IMR-90 (cell line): ENCODE data around the gene PTPN23. TPM values are rescaled to one million over a fixed set of nuclear protein-coding genes. Genes with fewer than 3 reads are reported as not detected.

ENCODE experiments used
- ATAC-seq: fragments of 200-7000 bp; cut with Tn5 transposase; 2 replicates; pipeline ENCODE4 v1.9.1; 2020; ENCODE audit warnings: low read depth, mild to moderate bottlenecking, moderate library complexity
- BruUV-seq: library from RNA; stranded (reverse); fragments of 400-500 nt; replicated peaks from 2 replicates; lab custom pipeline; 2021; lab: Mats Ljungman, UMichigan
- CTCF ChIA-PET: fragments of 300-600 bp; formaldehyde crosslinking; extraction: SDS; loops from one replicate; lab custom pipeline; 2021; ENCODE audit warnings: antibody characterized with exemption; lab: Yijun Ruan, JAX
- POLR2A ChIA-PET: fragments of 300-600 bp; sonication (Branson Sonifier 250); formaldehyde crosslinking; loops from one replicate; lab custom pipeline; 2022; ENCODE audit warnings: antibody characterized with exemption; ENCODE audit not compliant: unreplicated experiment; lab: Charles Lee
- DNase-seq: peaks from one replicate; pipeline ENCODE4 v3.0.0; 2013
- H2AFZ ChIP-seq: replicated peaks from 2 replicates; pipeline ENCODE3; 2013; ENCODE audit warnings: low read length, mild to moderate bottlenecking; ENCODE audit not compliant: poor library complexity
- H2AK5ac ChIP-seq: 2 replicates; pipeline ENCODE4 v1.6.1; 2013; ENCODE audit warnings: low read depth, low read length, inconsistent platforms
- H2AK9ac ChIP-seq: replicated peaks from 2 replicates; pipeline ENCODE3; 2013; ENCODE audit warnings: mild to moderate bottlenecking, low read depth, low read length, moderate library complexity; ENCODE audit not compliant: poor library complexity
- H2BK120ac ChIP-seq: 2 replicates; pipeline ENCODE4 v1.6.1; 2013; ENCODE audit warnings: low read depth, low read length, inconsistent platforms
- H2BK15ac ChIP-seq: 3 replicates; pipeline ENCODE4 v1.6.1; 2013; ENCODE audit warnings: low read depth, low read length, inconsistent platforms
- H2BK20ac ChIP-seq: 2 replicates; pipeline ENCODE4 v1.6.1; 2013; ENCODE audit warnings: low read depth, mild to moderate bottlenecking, inconsistent platforms, low read length, moderate library complexity
- H2BK5ac ChIP-seq: 2 replicates; pipeline ENCODE4 v1.6.1; 2013; ENCODE audit warnings: mild to moderate bottlenecking, low read depth, low read length, inconsistent platforms; ENCODE audit not compliant: poor library complexity, severe bottlenecking
- H3K14ac ChIP-seq: replicated peaks from 2 replicates; pipeline ENCODE4 v1.6.1; 2013; ENCODE audit warnings: low read depth, low read length, inconsistent platforms
- H3K18ac ChIP-seq: 2 replicates; pipeline ENCODE4 v1.6.1; 2013; ENCODE audit warnings: low read depth, low read length, control low read depth
- H3K23ac ChIP-seq: 2 replicates; pipeline ENCODE4 v1.6.1; 2013; ENCODE audit warnings: low read depth, low read length, inconsistent platforms
- H3K27ac ChIP-seq: 2 replicates; pipeline ENCODE4 v1.5.1; 2013; ENCODE audit warnings: mild to moderate bottlenecking, control low read depth, low read length; ENCODE audit not compliant: insufficient read depth
- H3K27me3 ChIP-seq: 2 replicates; pipeline ENCODE4 v1.6.1; 2013; ENCODE audit warnings: low read length; ENCODE audit not compliant: control insufficient read depth, insufficient read depth
- H3K36me3 ChIP-seq: 2 replicates; pipeline ENCODE4 v1.6.1; 2013; ENCODE audit warnings: low read length, mixed read lengths; ENCODE audit not compliant: control insufficient read depth, insufficient read depth
- H3K4ac ChIP-seq: 2 replicates; pipeline ENCODE4 v1.6.1; 2013; ENCODE audit warnings: low read depth, low read length, inconsistent platforms
- H3K4me1 ChIP-seq: 2 replicates; pipeline ENCODE4 v1.6.1; 2013; ENCODE audit warnings: low read length, mixed read lengths; ENCODE audit not compliant: control insufficient read depth, insufficient read depth
- H3K4me2 ChIP-seq: 2 replicates; pipeline ENCODE4 v1.6.1; 2013; ENCODE audit warnings: low read depth, mild to moderate bottlenecking, control low read depth, low read length, moderate library complexity
- H3K4me3 ChIP-seq: 2 replicates; pipeline ENCODE4 v1.5.1; 2013; ENCODE audit warnings: low read depth, mild to moderate bottlenecking, control low read depth, low read length, moderate library complexity; ENCODE audit not compliant: insufficient read depth
- H3K56ac ChIP-seq: 2 replicates; pipeline ENCODE4 v1.6.1; 2013; ENCODE audit warnings: low read length, inconsistent platforms; ENCODE audit not compliant: insufficient read depth; ENCODE audit errors: extremely low read depth
- H3K79me1 ChIP-seq, 2 experiments: 2 replicates each; pipeline ENCODE4 v1.6.1; 2013; ENCODE audit warnings: low read length in 2 of 2, inconsistent platforms in 1 of 2, low read depth in 1 of 2
- H3K9ac ChIP-seq: 2 replicates; pipeline ENCODE4 v1.6.1; 2013; ENCODE audit warnings: low read depth, low read length, control low read depth
- H3K9me1 ChIP-seq: 2 replicates; pipeline ENCODE4 v1.6.1; 2013; ENCODE audit warnings: low read length, inconsistent platforms; ENCODE audit not compliant: insufficient read depth
- H3K9me3 ChIP-seq: 2 replicates; pipeline ENCODE4 v1.6.1; 2013; ENCODE audit warnings: low read length; ENCODE audit not compliant: control insufficient read depth, insufficient read depth
- H4K20me1 ChIP-seq: 2 replicates; pipeline ENCODE4 v1.6.1; 2013; ENCODE audit warnings: low read length, inconsistent platforms; ENCODE audit not compliant: insufficient read depth
- H4K5ac ChIP-seq: 2 replicates; pipeline ENCODE4 v1.6.1; 2013; ENCODE audit warnings: mild to moderate bottlenecking, low read depth, low read length, control low read depth
- H4K8ac ChIP-seq, 2 experiments: 2 replicates each; pipeline ENCODE4 v1.6.1; 2013; ENCODE audit warnings: low read depth in 2 of 2, low read length in 2 of 2, control low read depth in 1 of 2, inconsistent platforms in 1 of 2
- H4K91ac ChIP-seq: 2 replicates; pipeline ENCODE4 v1.6.1; 2013; ENCODE audit warnings: low read depth, low read length, inconsistent platforms; ENCODE audit not compliant: insufficient read depth
- BHLHE40 ChIP-seq: fragments of 150-350 bp; IDR thresholded peaks from 2 replicates; pipeline ENCODE4 v1.6.1; 2016; ENCODE audit warnings: mild to moderate bottlenecking, low read depth, low read length
- CEBPB ChIP-seq: IDR thresholded peaks from 2 replicates; pipeline ENCODE4 v1.6.1; 2012; ENCODE audit warnings: low read depth, low read length, improper control_type of control experiment
- CHD1 ChIP-seq: IDR thresholded peaks from 2 replicates; pipeline ENCODE4 v1.6.1; 2012; ENCODE audit warnings: low read depth, low read length, improper control_type of control experiment
- CTCF ChIP-seq: conservative IDR thresholded peaks from 2 replicates; pipeline ENCODE4 v1.5.1; 2012; ENCODE audit warnings: mild to moderate bottlenecking, low read depth, low read length, improper control_type of control experiment
- ELK1 ChIP-seq: fragments of 150-350 bp; IDR thresholded peaks from 2 replicates; pipeline ENCODE4 v1.6.1; 2016; ENCODE audit warnings: low read depth, mild to moderate bottlenecking, low read length, moderate library complexity, borderline replicate concordance
- FOS ChIP-seq: fragments of 150-350 bp; IDR thresholded peaks from 2 replicates; pipeline ENCODE4 v1.6.1; 2016; ENCODE audit warnings: low read depth, low read length
- MAFK ChIP-seq: IDR thresholded peaks from 2 replicates; pipeline ENCODE4 v1.6.1; 2012; ENCODE audit warnings: low read depth, low read length, improper control_type of control experiment
- MAZ ChIP-seq: IDR thresholded peaks from 2 replicates; pipeline ENCODE4 v1.6.1; 2012; ENCODE audit warnings: low read depth, mild to moderate bottlenecking, low read length, improper control_type of control experiment, moderate library complexity, borderline replicate concordance
- MXI1 ChIP-seq: IDR thresholded peaks from 2 replicates; pipeline ENCODE4 v1.6.1; 2012; ENCODE audit warnings: low read depth, mild to moderate bottlenecking, low read length, moderate library complexity, borderline replicate concordance
- NFE2L2 ChIP-seq: fragments of 150-350 bp; IDR thresholded peaks from 2 replicates; pipeline ENCODE4 v1.6.1; 2016; ENCODE audit warnings: low read depth, mild to moderate bottlenecking, low read length
- POLR2A ChIP-seq: IDR thresholded peaks from 2 replicates; pipeline ENCODE4 v1.6.1; 2012; ENCODE audit warnings: mild to moderate bottlenecking, low read depth, low read length
- RAD21 ChIP-seq: IDR thresholded peaks from 2 replicates; pipeline ENCODE4 v1.6.1; 2012; ENCODE audit warnings: low read length, improper control_type of control experiment
- RCOR1 ChIP-seq: IDR thresholded peaks from 2 replicates; pipeline ENCODE4 v1.6.1; 2012; ENCODE audit warnings: mild to moderate bottlenecking, low read length, improper control_type of control experiment; ENCODE audit not compliant: insufficient replicate concordance
- SMC3 ChIP-seq: fragments of 150-350 bp; IDR thresholded peaks from 2 replicates; pipeline ENCODE4 v1.6.1; 2016; ENCODE audit warnings: low read depth, mild to moderate bottlenecking, antibody characterized with exemption, low read length, moderate library complexity
- USF2 ChIP-seq: fragments of 150-350 bp; IDR thresholded peaks from 2 replicates; pipeline ENCODE4 v1.6.1; 2017; ENCODE audit warnings: mild to moderate bottlenecking, antibody characterized with exemption, low read length, low read depth
- WGBS, 2 experiments: methylation state at CpG; one replicate each; pipeline versions ENCODE4 v1.1.5 to v1.1.7; 2013; ENCODE audit warnings: missing lambda C conversion rate in 2 of 2; ENCODE audit not compliant: insufficient read length in 1 of 2; ENCODE audit errors: extremely low coverage in 2 of 2; 5-methylcytosine and 5-hydroxymethylcytosine counted together
- dilution Hi-C: fragments of 300-500 bp; cut with HindIII; formaldehyde crosslinking; loops from one replicate; pipeline ENCODE4 v1.14.3; 2018; ENCODE audit warnings: low sequenced_read_pairs; ENCODE audit not compliant: unreplicated experiment
- in situ Hi-C: fragments of 300-500 bp; cut with MboI; formaldehyde crosslinking; loops from 3 replicates; pipeline ENCODE4 v1.14.3; 2019; ENCODE audit warnings: low sequenced_read_pairs, inconsistent platforms, mixed read lengths
- intact Hi-C: fragments of 100-400 bp; cut with micrococcal nuclease; formaldehyde crosslinking; loops from 2 replicates; pipeline ENCODE4 v1.10.0; 2022
- polyA plus RNA-seq, 3 experiments: library from polyadenylated mRNA; depleted of rRNA; stranded (reverse); fragments of >200 nt; gene quantifications; 2 replicates each; pipeline ENCODE4 v1.2.3, GENCODE V29; 2012; ENCODE audit warnings: low replicate concordance in 1 of 3
- total RNA-seq: library from RNA; depleted of rRNA; stranded (reverse); fragments of >200 nt; gene quantifications from 2 replicates; pipeline ENCODE4 v1.2.3, GENCODE V29; 2012

The PTPN23 gene
- total and polyA plus RNA-seq, 2 of the 4 experiments (the other 2 are of a cell fraction): 4.5 to 15.1 TPM

GRCh38 chr3:47429476-47430270 lies 48.9 kb downstream of the PTPN23 start:
- Histone ChIP-seq H4K5ac (no peak overlapping the region), H3K79me1 (peaks cover 5 to 24% of the 10 kb centered on the region in 2 experiments; a peak in 1 of 4 replicates), H4K8ac (no peak overlapping the region), H3K4me2 (no peak overlapping the region), H3K56ac (no peak overlapping the region), H2BK5ac (no peak overlapping the region), H3K9me3 (no peaks in the 10 kb centered on the region), H2BK120ac (no peak overlapping the region), H2BK20ac (no peak overlapping the region), H2AK9ac (no peak overlapping the region), H3K23ac (no peak overlapping the region), H2AK5ac (no peak overlapping the region), H3K9ac (no peak overlapping the region), H4K20me1 (peaks cover 5% of the 10 kb centered on the region; the same call in 1 of the 2 replicates), H3K27ac (no peak overlapping the region), H3K18ac (no peak overlapping the region), H3K9me1 (peaks cover 26% of the 10 kb centered on the region), H2AFZ (no peak overlapping the region), H3K14ac (no peak overlapping the region), H3K4me1 (peaks cover 3% of the 10 kb centered on the region; the same call in 1 of the 2 replicates), H3K36me3 (peaks cover 46% of the 10 kb centered on the region), H3K4ac (no peak overlapping the region), H3K27me3 (no peaks in the 10 kb centered on the region), H4K91ac (no peak overlapping the region), H3K4me3 (no peak overlapping the region), H2BK15ac (no peak overlapping the region)
- dilution Hi-C loops (no loop called here), in situ Hi-C loops (no loop called here), intact Hi-C loops (no loop called here)
- no TSS peak for BruUV-seq
- ChIA-PET CTCF (no interaction called here), POLR2A (no interaction called here)
- no peak for DNase-seq
- WGBS, 2 experiments: 80% methylated on average over 4 of the region's 9 CpGs; no CpG with 5 or more reads in 1 of the 2 experiments
- no peak for ATAC-seq
- TF ChIP-seq CEBPB (no peak), BHLHE40 (no peak), RCOR1 (no peak), CHD1 (no peak), FOS (no peak), CTCF (no peak), SMC3 (no peak), RAD21 (no peak), ELK1 (no peak), USF2 (no peak), POLR2A (no peak), MAFK (no peak), MAZ (no peak), MXI1 (no peak), NFE2L2 (no peak)
